GM12892 (cell line): ENCODE results near the gene TPRG1L.

Source experiments
- POLR2A ChIP-seq: IDR thresholded peaks from 2 replicates; pipeline ENCODE4 v1.6.1; 2011; ENCODE audit warnings: low read depth, low read length, control low read depth
- POLR2AphosphoS5 ChIP-seq: IDR thresholded peaks from 2 replicates; pipeline ENCODE4 v1.6.1; 2011; ENCODE audit warnings: low read depth, low read length, control low read depth
- TAF1 ChIP-seq: IDR thresholded peaks from 2 replicates; pipeline ENCODE4 v1.6.1; 2011; ENCODE audit warnings: low read depth, mild to moderate bottlenecking, control low read depth, low read length, borderline replicate concordance

GRCh38 chr1:3630161-3630611 is 5.4 kb downstream of the TPRG1L start:
- TF ChIP-seq POLR2AphosphoS5 = no peak
- TF ChIP-seq TAF1 = no peak
- no peak for TF ChIP-seq POLR2A
